Stimulated activated CD8-positive, alpha-beta memory T cell treated with anti-CD3 and anti-CD28 coated beads, Interleukin-15, amount 100 ng/mL, for 48 hours (primary cell): ENCODE measurements around the gene CD177.
"Not testable (repeated sequence)": the region's sequence is repeated elsewhere in the genome, so short reads cannot be mapped to it uniquely, and the experiment has no call there.

Experiments used
- DNase-seq, 2 donors: peaks; one replicate each; pipeline ENCODE4 v3.0.0-alpha.2; 2020; ENCODE audit warnings: low read depth in 2 of 2

The CD177 gene

GRCh38 chr19:43332058-43332922, 21.2 kb upstream of the CD177 start:
- DNase-seq = no peak

DNA sequence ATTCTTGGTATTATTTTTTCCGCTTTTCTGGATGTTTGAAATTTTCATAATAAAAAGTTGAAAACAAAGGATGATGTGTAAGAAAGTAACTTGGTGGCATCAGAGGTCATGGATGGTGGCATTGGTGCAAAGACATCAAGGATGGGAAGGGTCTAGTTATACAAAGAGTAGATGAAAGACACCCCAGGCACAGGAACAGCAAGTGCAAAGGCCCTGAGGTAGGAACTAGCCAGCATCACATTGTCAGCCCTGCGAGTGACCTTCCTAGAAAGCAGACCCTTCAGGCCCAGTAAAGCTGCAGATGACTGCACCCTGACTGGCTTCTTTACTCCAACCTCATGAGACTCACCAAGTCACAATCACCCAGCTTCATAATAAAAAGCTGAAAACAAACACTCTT, 17.0 kb upstream of the CD177 start:
- DNase-seq = not testable (repeated sequence)

DNA sequence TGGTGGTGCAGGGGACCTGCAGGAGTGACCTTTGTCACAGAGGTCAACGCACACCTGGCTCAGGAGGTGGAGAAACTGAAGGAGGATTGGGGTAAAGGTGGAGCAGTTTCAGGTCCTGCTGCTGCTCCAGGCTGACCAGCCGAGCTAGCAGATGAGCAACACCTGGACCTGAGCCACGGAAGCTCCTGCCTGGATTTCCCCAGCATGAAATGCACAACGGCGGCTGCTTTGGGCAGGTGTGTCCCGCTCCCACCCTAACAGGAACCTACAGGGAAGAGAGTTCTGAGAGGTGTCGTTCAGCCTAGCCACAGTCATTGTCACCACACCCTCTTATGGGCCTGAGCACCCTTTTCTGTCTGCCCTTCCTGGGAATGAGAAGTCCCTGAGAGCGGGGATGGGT, 15.7 kb upstream of the CD177 start:
- no peak for DNase-seq

GRCh38 chr19:43338530-43338929, 15.0 kb upstream of the CD177 start:
- no peak for DNase-seq

DNA sequence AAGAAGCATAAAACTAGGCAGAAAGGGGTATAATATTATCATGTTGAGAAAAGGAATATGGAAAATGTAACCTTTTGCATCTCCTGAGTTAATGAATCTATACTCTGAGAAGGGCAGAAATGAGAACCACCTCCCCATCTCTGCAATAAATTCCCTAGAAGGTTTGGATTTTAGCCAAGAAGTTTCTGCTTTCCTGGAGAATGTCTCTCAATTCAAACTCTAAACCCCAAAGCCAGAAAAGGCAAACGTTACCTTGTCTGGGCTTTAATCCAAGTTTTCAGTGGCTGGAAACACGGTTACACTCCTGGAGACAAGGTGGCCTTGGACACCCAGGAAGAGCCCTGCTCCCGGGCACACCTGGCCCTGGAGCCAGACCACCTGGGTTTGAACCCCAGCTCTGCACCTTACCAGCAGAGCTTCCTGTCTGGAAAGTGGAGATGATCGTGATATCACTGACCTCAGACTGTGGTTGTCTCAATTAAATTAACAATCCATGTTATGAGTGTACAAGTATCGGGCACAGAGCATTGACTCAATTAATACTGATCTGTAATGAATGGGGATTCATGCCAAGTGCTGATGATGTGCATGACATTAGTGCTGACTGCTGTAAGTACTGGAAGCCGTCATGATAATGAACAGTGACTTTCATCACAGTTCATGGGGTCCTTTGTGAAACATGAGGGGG, 14.1 kb upstream of the CD177 start:
- not testable (repeated sequence) for DNase-seq

GRCh38 chr19:43340101-43340500, 13.4 kb upstream of the CD177 start:
- not testable (repeated sequence) for DNase-seq

DNA sequence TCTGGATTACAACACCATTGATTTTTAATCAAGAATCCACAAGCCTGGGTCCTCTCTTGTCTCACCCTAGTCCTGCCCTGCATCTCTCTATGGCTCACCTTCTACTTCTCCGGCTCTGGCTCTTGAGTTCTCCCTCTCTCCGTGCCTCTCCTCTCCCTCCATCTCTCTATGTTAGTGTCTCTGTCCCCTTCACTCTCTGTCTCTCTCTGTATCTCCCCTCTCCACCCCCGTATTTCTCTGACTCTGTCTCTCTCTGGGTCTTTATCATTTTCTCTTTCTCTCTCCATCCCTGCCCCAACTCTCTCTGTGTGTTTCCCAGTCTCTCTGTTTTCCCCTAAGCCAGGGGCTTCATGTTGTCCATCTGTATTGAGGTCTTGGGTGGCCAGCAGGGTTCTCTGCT, 12.4 kb upstream of the CD177 start:
- DNase-seq = not testable (repeated sequence)

DNA sequence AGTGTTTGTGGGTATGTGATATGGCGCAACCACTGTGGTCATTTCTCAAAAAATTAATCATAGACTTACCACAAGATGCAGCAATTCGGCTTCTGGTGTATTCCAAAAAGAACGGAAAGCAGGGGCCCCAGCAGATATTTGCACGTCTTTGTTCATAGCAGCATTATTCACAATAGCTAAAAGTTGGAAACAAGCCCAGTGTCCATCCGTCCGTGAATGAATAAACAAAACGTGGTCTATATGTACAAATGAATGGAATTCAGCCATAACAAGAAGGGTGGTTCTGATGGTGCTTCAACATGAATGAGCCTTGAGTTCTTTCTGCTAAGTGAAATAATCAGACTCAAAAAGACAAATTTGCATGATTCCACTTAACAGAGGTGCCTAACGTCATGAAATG, 11.4 kb upstream of the CD177 start:
- not testable (repeated sequence) for DNase-seq

DNA sequence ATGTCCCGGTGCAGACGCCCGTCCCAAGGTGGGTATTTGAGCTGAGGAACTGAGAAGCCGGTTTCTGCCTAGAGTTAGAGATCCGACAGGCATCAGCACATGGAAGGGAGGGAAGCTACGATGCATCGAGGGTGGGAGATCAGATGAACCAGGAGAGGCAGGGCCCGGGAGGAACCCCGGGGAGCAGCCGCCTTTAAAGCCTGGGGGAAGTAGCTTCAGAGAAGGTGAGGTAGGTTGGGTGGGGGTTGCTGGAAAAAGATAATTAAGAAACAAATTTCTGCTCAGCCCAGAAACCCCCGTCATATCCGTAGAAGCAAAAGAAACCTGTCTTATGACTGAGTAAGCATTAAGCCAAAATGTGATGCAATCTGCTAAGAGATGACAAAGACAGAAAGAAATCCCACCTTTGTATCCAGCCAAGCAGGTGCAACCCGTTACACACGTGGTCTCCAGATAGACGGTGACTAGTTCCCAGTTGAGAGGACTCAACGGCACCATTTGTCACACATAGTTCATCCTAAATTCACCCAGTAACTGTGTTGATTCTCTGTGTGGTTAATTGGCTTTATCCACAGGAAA, 9.1 kb upstream of the CD177 start:
- DNase-seq = not testable (repeated sequence)

DNA sequence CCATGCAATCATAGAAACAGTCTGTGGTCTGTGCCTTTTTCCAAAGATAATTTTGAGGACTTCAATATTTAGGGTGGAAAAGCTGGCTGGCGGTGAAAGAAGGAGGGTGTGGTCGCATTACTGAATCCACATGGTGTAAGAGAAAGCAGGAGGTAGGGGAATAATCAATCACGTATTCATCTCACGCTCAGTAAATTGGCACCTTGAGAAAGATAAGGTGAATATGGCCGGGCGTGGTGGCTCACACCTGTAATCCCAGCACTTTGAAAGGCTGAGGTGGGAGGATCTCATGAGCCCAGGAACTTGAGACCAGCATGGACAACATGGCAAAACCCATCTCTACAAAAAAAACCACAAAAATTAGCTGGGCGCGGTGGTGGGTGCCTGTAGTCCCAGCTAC, 3.7 kb upstream of the CD177 start:
- not testable (repeated sequence) for DNase-seq

DNA sequence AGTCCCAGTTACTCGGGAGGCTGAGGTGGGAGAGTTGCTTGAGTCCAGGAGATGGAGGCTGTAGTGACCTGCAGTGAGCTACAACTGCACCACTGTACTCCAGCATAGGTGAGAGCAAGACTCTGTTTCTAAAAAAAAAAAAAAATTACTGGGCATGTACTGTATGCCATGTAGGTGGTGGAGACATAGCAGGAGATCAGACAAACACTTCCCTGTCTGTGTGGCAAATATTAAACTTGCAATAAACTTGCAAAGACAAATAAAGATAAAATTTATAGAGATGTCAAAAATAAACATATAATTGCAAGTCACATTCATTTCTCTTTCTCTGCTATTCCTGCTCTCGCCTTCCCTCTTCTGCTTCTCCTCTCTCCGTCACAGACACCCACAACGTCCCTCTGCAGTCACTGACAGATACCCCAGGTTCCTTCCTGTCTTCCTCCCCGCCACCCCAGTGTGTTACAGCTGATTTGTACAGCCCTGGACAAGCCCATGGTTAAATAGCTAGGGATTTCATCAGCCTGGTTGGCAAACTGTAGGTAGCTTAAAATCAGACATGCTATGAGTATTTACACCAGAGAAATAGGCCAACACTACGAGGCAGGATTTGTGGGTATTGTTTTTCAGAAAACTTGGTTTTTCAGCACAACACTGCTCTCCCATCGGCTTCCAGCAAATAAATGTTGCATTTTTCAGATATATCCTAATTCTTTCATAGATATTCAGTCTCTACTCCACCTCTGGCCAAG, 1.3 kb upstream of the CD177 start:
- no peak for DNase-seq

DNA sequence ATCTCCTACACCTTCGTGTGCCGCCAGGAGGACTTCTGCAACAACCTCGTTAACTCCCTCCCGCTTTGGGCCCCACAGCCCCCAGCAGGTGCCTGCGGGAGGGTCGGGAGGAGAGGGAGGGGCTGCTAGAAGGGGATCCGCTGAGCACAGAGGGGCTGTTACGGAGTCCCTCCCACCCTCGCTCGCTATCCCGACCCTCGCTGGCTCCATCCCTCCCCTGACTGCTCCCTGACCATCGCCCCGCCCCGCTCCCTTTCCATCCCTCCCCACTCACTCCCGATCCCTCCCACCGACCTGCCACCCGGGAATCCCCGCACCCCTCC, 780 bp downstream of the CD177 start:
- DNase-seq = no peak

DNA sequence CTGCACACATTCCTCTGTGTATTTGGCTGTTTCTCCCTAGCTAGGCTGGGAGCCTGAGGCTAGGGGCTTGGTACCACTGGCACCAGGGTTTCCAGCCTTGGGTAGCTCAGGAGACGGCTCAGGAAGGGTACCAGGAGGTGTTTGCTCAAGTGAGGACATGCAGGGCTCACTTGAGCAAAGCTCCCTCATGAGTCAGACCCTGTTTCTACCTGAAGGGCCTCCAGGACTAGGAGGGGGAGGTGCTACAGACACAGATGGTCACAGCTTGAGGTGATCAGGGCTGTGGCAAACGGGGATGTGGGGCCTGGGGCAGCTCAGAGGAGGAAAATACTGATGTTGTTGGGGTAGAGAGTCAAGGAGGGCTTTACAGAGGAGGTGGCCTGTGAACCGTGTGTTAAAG, 3.3 kb downstream of the CD177 start:
- not testable (repeated sequence) for DNase-seq

DNA sequence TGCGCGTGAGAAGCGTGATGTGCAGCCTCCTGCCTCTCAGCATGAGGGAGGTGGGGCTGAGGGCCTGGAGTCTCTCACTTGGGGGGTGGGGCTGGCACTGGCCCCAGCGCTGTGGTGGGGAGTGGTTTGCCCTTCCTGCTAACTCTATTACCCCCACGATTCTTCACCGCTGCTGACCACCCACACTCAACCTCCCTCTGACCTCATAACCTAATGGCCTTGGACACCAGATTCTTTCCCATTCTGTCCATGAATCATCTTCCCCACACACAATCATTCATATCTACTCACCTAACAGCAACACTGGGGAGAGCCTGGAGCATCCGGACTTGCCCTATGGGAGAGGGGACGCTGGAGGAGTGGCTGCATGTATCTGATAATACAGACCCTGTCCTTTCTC, 8.7 kb downstream of the CD177 start:
- DNase-seq = no peak

GRCh38 chr19:43362745-43363144, 9.3 kb downstream of the CD177 start:
- DNase-seq = no peak

GRCh38 chr19:43365677-43366076, 12.2 kb downstream of the CD177 start:
- DNase-seq = not testable (repeated sequence)

DNA sequence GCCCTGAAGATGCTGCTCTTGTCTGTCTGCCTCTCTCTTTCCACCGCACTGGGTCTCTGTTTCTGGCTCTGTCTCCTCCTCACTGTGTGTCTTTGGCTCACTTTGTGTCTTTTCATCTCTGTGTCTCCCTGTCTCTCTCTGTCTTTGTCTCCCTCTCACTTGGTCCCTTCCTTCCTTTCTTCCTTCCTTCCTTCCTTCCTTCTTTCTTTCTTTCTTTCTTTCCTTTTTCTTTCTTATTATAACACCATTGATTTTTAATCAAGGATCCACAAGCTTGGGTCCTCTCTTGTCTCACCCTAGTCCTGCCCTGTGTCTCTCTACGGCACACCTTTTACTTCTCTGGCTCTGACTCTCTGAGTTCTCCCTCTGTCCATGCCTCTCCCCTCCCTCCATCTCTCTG, 14.3 kb downstream of the CD177 start:
- DNase-seq = no peak

DNA sequence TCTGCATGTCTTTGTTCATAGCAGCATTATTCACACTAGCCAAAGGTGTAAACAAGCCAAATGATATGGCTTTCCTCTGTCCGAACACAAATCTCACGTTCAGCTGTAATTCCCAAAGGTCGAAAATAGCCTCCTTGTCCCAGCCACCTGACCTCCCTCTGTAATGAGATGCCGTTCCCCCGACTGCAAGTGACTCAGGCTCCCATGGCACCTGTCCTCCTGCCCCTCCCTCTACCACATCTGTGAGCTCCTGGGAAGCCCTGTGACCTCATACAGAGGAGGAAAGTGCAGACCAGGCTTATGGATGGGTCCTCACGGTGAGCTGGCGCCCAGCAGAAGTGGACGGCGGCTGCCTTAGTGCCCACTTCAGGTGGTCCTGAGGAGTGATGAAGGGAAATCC, 15.4 kb downstream of the CD177 start:
- not testable (repeated sequence) for DNase-seq

DNA sequence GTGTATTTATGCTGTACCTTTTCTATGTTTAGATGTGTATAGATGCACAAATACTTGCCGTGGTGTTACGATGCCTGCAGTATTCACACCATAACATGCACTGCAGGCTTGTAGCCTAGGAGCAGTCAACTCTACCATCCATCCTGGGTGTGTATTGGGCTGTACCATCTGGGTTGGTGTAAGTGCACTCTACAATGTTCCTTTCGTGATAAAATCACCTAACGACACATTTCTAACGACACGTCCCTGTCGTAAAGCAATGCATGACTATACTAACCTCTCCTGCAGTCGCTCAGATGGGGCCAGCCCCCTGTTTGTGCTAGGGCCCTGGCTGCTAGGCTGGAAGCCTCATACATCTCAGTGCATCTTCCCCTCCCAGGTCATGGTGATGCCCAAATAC, 18.4 kb downstream of the CD177 start:
- DNase-seq = no peak

- DNase-seq = no peak
Observed at GRCh38 chr19:43372462-43372861, 19.0 kb downstream of the CD177 start.

DNA sequence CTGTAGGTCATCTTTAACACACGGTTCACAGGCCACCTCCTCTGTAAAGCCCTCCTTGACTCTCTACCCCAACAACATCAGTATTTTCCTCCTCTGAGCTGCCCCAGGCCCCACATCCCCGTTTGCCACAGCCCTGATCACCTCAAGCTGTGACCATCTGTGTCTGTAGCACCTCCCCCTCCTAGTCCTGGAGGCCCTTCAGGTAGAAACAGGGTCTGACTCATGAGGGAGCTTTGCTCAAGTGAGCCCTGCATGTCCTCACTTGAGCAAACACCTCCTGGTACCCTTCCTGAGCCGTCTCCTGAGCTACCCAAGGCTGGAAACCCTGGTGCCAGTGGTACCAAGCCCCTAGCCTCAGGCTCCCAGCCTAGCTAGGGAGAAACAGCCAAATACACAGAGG, 24.1 kb downstream of the CD177 start:
- not testable (repeated sequence) for DNase-seq

GRCh38 chr19:43380008-43380407, 26.5 kb downstream of the CD177 start:
- DNase-seq = no peak
